GM12878 (cell line): ENCODE data around the gene PTGR3. TPM values are rescaled to one million over a fixed set of nuclear protein-coding genes. Genes with fewer than 3 reads are reported as not detected.

Source experiments
- ATAC-seq: fragments of 200-7000 bp; cut with Tn5 transposase; 3 replicates; pipeline ENCODE4 v1.9.1; 2020; ENCODE audit warnings: mild to moderate bottlenecking, moderate library complexity
- BruUV-seq: library from RNA; stranded (reverse); fragments of 400-500 nt; replicated peaks from 2 replicates; lab custom pipeline; 2021; lab: Mats Ljungman, UMichigan
- CTCF ChIA-PET: fragments of 300-600 bp; sonication (Branson Sonifier 250); formaldehyde crosslinking; extraction: SDS; loops from one replicate; lab custom pipeline; 2021; ENCODE audit warnings: inconsistent platforms; lab: Yijun Ruan, JAX
- POLR2A ChIA-PET: fragments of 350-600 bp; formaldehyde crosslinking; extraction: SDS; loops from one replicate; lab custom pipeline; 2021; ENCODE audit warnings: inconsistent platforms; lab: Charles Lee
- RAD21 ChIA-PET: fragments of 300-600 bp; sonication (Branson Sonifier 250); formaldehyde crosslinking; loops from one replicate; lab custom pipeline; 2023; ENCODE audit warnings: antibody characterized with exemption; ENCODE audit not compliant: unreplicated experiment; lab: Charles Lee
- SMC1A ChIA-PET: fragments of 300-600 bp; sonication (Branson Sonifier 250); formaldehyde crosslinking; loops from one replicate; lab custom pipeline; 2023; ENCODE audit not compliant: unreplicated experiment, uncharacterized antibody; lab: Charles Lee
- DNase-seq: peaks from one replicate; pipeline ENCODE4 v3.0.0-alpha.2; 2011; ENCODE audit warnings: low read depth, low spot score
- FAIRE-seq: peaks from 3 replicates; lab custom pipeline; 2011; peaks lifted over from hg19 to GRCh38; lab: Jason Lieb, UNC
- H2AFZ ChIP-seq: 2 replicates; pipeline ENCODE4 v1.6.0; 2011; ENCODE audit warnings: low read depth, low read length, control low read depth; ENCODE audit not compliant: control insufficient read depth
- H3K27ac ChIP-seq: 2 replicates; pipeline ENCODE4 v1.5.1; 2011; ENCODE audit warnings: control low read depth; ENCODE audit not compliant: control insufficient read depth, insufficient read depth
- H3K27me3 ChIP-seq, 2 experiments: replicated peaks in 1 of 2; 2 replicates each; pipeline versions ENCODE4 v1.6.0 to v1.6.1; 2011; ENCODE audit warnings: low read length in 1 of 2; ENCODE audit not compliant: control insufficient read depth in 2 of 2, insufficient read depth in 2 of 2
- H3K36me3 ChIP-seq, 2 experiments: 2 replicates each; pipeline ENCODE4 v1.5.1; 2011; ENCODE audit warnings: low read length in 1 of 2; ENCODE audit not compliant: control insufficient read depth in 2 of 2, insufficient read depth in 2 of 2
- H3K4me1 ChIP-seq: 2 replicates; pipeline ENCODE4 v1.6.1; 2011; ENCODE audit warnings: mild to moderate bottlenecking, low read length, moderate library complexity, mixed read lengths; ENCODE audit not compliant: control insufficient read depth, insufficient read depth
- H3K4me2 ChIP-seq: 2 replicates; pipeline ENCODE4 v1.6.0; 2011; ENCODE audit warnings: control low read depth; ENCODE audit not compliant: control insufficient read depth, insufficient read depth
- H3K4me3 ChIP-seq: fragments of 200-600 bp; sonication (generic); 2 replicates; pipeline ENCODE4 v1.5.1; 2016
- H3K79me2 ChIP-seq: 2 replicates; pipeline ENCODE4 v1.6.0; 2011; ENCODE audit warnings: low read length; ENCODE audit not compliant: control insufficient read depth, insufficient read depth
- H3K9ac ChIP-seq: 2 replicates; pipeline ENCODE4 v1.8.0; 2011; ENCODE audit warnings: low read length, control low read depth, mixed read lengths; ENCODE audit not compliant: control insufficient read depth, insufficient read depth
- H3K9me3 ChIP-seq: replicated peaks from 3 replicates; pipeline ENCODE4 v1.5.1; 2011; ENCODE audit warnings: mild to moderate bottlenecking, low read length; ENCODE audit not compliant: control insufficient read depth, insufficient read depth
- H4K20me1 ChIP-seq: 2 replicates; pipeline ENCODE4 v1.6.0; 2011; ENCODE audit not compliant: control insufficient read depth, insufficient read depth
- FOXK2 ChIP-seq: fragments of 450-650 bp; IDR thresholded peaks from 2 replicates; pipeline ENCODE4 v1.6.1; 2017; ENCODE audit warnings: mild to moderate bottlenecking, moderate library complexity
- HCFC1 ChIP-seq: fragments of 150-350 bp; IDR thresholded peaks from 2 replicates; pipeline ENCODE4 v1.6.1; 2014; ENCODE audit warnings: low read length
- MTA3 ChIP-seq: IDR thresholded peaks from 2 replicates; pipeline ENCODE4 v1.6.1; 2012; ENCODE audit warnings: low read length, inconsistent platforms, borderline replicate concordance
- RAD51 ChIP-seq: fragments of 450-650 bp; IDR thresholded peaks from 2 replicates; pipeline ENCODE4 v1.6.1; 2016; ENCODE audit warnings: moderate library complexity, mild to moderate bottlenecking, inconsistent platforms
- SIN3A ChIP-seq: IDR thresholded peaks from 2 replicates; pipeline ENCODE4 v1.6.1; 2012; ENCODE audit warnings: low read depth, low read length, improper control_type of control experiment
- SMAD1 ChIP-seq: fragments of 450-650 bp; IDR thresholded peaks from 2 replicates; pipeline ENCODE4 v1.6.1; 2018; ENCODE audit warnings: mild to moderate bottlenecking, low read depth; ENCODE audit not compliant: partially characterized antibody
- TAF1 ChIP-seq: IDR thresholded peaks from 2 replicates; pipeline ENCODE4 v1.6.1; 2011; ENCODE audit warnings: mild to moderate bottlenecking, low read depth, low read length, borderline replicate concordance
- YBX1 ChIP-seq: fragments of 450-650 bp; IDR thresholded peaks from 2 replicates; pipeline ENCODE4 v1.6.1; 2016; ENCODE audit warnings: antibody characterized with exemption
- WGBS: methylation state at CpG from one replicate; pipeline ENCODE4 v1.1.6; 2016; ENCODE audit warnings: low lambda C conversion rate; ENCODE audit not compliant: insufficient replicate concordance, insufficient coverage; ENCODE audit errors: missing lambda C conversion rate; 5-methylcytosine and 5-hydroxymethylcytosine counted together
- in situ Hi-C: fragments of 300-500 bp; cut with MboI; formaldehyde crosslinking; loops from 9 replicates; pipeline ENCODE4 v1.14.3; 2018; ENCODE audit warnings: mixed read lengths
- intact Hi-C: fragments of 100-400 bp; cut with micrococcal nuclease; formaldehyde crosslinking; loops from one replicate; pipeline ENCODE4 v1.14.2; 2022; ENCODE audit not compliant: unreplicated experiment
- polyA plus RNA-seq, 11 experiments: library from polyadenylated mRNA; depleted of rRNA in 4 of 11; unstranded in 6 of 11; stranded (reverse) in 5 of 11; fragments of >200 nt; fragmentation: Nextera tagmentation in 4 of 11; fragmentation: Illumina TruSeq in 1 of 11; extraction: Ambion mirVana in 4 of 11; extraction: Trizol in 1 of 11; gene quantifications; 1 replicate in 1 of 11; 2 replicates in 10 of 11; pipeline versions ENCODE4 v1.2.1 to v1.2.3, GENCODE V29; 2011 to 2016; ENCODE audit warnings: inconsistent platforms in 2 of 11, missing spikeins in 2 of 11, low read depth in 1 of 11
- total RNA-seq, 4 experiments: library from RNA; depleted of rRNA in 3 of 4; stranded (reverse); fragments of >200 nt in 3 of 4; fragmentation: Illumina TruSeq in 1 of 4; extraction: Trizol in 1 of 4; gene quantifications; 2 replicates each; pipeline versions ENCODE4 v1.2.1 to v1.2.3, GENCODE V29; 2013 to 2021
- TF ChIP-seq, protein P1 (sequence below): fragments of 450-650 bp; IDR thresholded peaks from 2 replicates; pipeline ENCODE4 v1.6.1; 2016; ENCODE audit warnings: mild to moderate bottlenecking
- TF ChIP-seq, protein P2 (sequence below): fragments of 450-650 bp; IDR thresholded peaks from 2 replicates; pipeline ENCODE4 v1.6.1; 2016; ENCODE audit warnings: mild to moderate bottlenecking, moderate library complexity, borderline replicate concordance

PTGR3 gene
- total and polyA plus RNA-seq, 10 of the 15 experiments (the other 5 are each of a cell fraction or from before 2014, with no cell fraction given), result 6.2 to 69.8 (median 21.9) TPM

DNA sequence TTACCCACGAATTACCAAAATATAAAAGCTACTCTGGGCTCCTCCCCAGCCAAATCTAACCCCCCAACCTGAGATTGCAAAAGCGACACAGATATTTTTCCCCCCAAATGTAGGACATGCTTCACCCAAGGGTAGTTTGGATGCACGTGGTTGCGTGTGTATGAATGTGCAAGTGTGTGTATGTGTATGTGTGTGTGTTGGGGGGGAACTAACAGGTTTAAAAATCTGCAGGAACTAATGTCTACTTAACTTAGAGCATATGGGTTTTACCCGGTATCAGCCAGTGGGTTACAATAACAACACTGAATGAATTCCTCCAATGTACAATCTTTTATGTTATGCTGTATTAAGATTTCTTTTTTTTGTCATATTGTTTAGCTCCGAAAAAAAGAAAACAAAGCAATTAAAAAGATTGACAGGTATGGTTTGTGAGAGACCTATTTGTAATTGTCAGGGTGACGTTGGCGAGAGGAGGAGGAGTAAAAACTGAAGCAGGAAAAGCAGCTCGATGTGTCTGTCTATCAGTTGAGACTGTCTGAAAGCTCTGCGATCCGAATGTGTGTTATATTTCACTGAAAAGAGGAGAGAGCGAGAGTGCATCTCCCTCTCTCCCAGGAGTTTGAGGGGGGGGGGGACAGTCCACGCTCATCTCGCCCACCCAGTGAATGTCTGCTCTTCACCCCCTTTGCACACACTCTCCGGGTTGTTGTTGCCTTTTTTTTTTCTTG is 1.5 kb upstream of the PTGR3 start, which contains the start of gene TSHZ1 (continued):
- TF ChIP-seq FOXK2 (no peak), YBX1 (no peak), HCFC1 (peak; percentile 40; the same call in 1 of the 2 replicates), RAD51 (peak; percentile 21; the same call in 1 of the 2 replicates), SIN3A (peak; percentile 80)
- TF ChIP-seq, protein P1, sequence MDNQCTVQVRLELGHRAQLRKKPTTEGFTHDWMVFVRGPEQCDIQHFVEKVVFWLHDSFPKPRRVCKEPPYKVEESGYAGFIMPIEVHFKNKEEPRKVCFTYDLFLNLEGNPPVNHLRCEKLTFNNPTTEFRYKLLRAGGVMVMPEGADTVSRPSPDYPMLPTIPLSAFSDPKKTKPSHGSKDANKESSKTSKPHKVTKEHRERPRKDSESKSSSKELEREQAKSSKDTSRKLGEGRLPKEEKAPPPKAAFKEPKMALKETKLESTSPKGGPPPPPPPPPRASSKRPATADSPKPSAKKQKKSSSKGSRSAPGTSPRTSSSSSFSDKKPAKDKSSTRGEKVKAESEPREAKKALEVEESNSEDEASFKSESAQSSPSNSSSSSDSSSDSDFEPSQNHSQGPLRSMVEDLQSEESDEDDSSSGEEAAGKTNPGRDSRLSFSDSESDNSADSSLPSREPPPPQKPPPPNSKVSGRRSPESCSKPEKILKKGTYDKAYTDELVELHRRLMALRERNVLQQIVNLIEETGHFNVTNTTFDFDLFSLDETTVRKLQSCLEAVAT, result peak; percentile 100

DNA sequence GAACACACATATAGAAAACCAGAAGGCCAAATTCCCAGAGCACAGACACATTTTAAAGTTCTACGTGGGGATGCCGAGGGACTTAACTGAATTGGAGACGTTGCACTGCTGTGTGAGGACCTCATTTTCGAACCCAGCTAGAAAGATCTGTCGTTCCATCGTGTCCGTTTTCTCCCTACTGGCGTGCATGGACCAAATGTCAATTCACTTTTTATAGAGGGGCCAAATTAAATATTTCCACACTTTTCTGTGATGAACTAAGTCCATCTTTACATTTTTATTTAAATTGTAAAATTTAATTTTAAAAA is 966 bp upstream of the PTGR3 start:
- peaks cover 6% of the 10 kb centered on the region; the same call in 1 of the 2 replicates for H3K4me1 ChIP-seq
- CTCF ChIA-PET, result interaction anchor here (0.8 to 1.1 kb wide), 3 partner anchors 37 to 214 kb away, joined by 3 to 5 read pairs (median 4); no protein-coding TSS in a partner anchor

More for the DNA sequence above, 966 bp upstream of the PTGR3 start:
- FAIRE-seq (peak; percentile 49), DNase-seq (no peak), ATAC-seq (no peak; the same call in 2 of the 3 replicates)
- SMC1A ChIA-PET, result interaction anchor here (0.6 to 0.9 kb wide), 3 partner anchors 34 to 162 kb away, joined by 3 to 5 read pairs (median 3); no protein-coding TSS in a partner anchor
- H3K27ac ChIP-seq, result peak overlapping the region; percentile 86
- peak overlapping the region; percentile 96 for H3K4me3 ChIP-seq
- no peak for TF ChIP-seq SMAD1
- 0 out of 2 replicates have a peak, but pooled peaks have one; percentile 45 for TF ChIP-seq MTA3
- 0 out of 2 replicates have a peak, but pooled peaks have one; percentile 8 for TF ChIP-seq TAF1
- TF ChIP-seq, protein P2, sequence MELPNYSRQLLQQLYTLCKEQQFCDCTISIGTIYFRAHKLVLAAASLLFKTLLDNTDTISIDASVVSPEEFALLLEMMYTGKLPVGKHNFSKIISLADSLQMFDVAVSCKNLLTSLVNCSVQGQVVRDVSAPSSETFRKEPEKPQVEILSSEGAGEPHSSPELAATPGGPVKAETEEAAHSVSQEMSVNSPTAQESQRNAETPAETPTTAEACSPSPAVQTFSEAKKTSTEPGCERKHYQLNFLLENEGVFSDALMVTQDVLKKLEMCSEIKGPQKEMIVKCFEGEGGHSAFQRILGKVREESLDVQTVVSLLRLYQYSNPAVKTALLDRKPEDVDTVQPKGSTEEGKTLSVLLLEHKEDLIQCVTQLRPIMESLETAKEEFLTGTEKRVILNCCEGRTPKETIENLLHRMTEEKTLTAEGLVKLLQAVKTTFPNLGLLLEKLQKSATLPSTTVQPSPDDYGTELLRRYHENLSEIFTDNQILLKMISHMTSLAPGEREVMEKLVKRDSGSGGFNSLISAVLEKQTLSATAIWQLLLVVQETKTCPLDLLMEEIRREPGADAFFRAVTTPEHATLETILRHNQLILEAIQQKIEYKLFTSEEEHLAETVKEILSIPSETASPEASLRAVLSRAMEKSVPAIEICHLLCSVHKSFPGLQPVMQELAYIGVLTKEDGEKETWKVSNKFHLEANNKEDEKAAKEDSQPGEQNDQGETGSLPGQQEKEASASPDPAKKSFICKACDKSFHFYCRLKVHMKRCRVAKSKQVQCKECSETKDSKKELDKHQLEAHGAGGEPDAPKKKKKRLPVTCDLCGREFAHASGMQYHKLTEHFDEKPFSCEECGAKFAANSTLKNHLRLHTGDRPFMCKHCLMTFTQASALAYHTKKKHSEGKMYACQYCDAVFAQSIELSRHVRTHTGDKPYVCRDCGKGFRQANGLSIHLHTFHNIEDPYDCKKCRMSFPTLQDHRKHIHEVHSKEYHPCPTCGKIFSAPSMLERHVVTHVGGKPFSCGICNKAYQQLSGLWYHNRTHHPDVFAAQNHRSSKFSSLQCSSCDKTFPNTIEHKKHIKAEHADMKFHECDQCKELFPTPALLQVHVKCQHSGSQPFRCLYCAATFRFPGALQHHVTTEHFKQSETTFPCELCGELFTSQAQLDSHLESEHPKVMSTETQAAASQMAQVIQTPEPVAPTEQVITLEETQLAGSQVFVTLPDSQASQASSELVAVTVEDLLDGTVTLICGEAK, result 0 out of 2 replicates have a peak, but pooled peaks have one; percentile 35
- H3K36me3 ChIP-seq, result no peaks in the 10 kb centered on the region
- peak overlapping the region; percentile 70 for H3K9ac ChIP-seq
- BruUV-seq, result no TSS peak
- H2AFZ ChIP-seq, result peak overlapping the region; percentile 91
- no peaks in the 10 kb centered on the region for H4K20me1 ChIP-seq
- peak overlapping the region; percentile 46 for H3K4me2 ChIP-seq
- intact Hi-C loops, result loop anchor here (5.0 to 10.0 kb wide), 10 partner anchors 38 to 1275 kb away; partner anchors contain the start of genes CNDP2, FBXO15, TIMM21 and ZNF407
- peaks cover 64% of the 10 kb centered on the region for H3K79me2 ChIP-seq
- in situ Hi-C loops, result loop anchor here (25.0 kb wide), 1 partner anchor 1902 kb away; no protein-coding TSS in a partner anchor
- RAD21 ChIA-PET, result interaction anchor here (0.8 to 1.5 kb wide), 9 partner anchors 11 to 338 kb away, joined by 3 to 6 read pairs (median 3); no protein-coding TSS in a partner anchor
- H3K27me3 ChIP-seq, result no peaks in the 10 kb centered on the region
- 0% methylated on average over 8 of the region's 8 CpGs for WGBS
- POLR2A ChIA-PET, result interaction anchor here (0.5 to 1.6 kb wide), 5 partner anchors 37 to 1616 kb away, joined by 3 to 9 read pairs (median 7); no protein-coding TSS in a partner anchor
- H3K9me3 ChIP-seq, result no peaks in the 10 kb centered on the region
